ENCODE results near the gene ARNT2. TPM values are rescaled to one million over a fixed set of nuclear protein-coding genes. Genes with fewer than 3 reads are reported as not detected.
"Not testable (repeated sequence)": the region's sequence is repeated elsewhere in the genome, so short reads cannot be mapped to it uniquely, and the experiment has no call there.

Gene ARNT2
- total RNA-seq, 2 experiments from 2014 or later: 0.34 TPM; not detected in 1

DNA sequence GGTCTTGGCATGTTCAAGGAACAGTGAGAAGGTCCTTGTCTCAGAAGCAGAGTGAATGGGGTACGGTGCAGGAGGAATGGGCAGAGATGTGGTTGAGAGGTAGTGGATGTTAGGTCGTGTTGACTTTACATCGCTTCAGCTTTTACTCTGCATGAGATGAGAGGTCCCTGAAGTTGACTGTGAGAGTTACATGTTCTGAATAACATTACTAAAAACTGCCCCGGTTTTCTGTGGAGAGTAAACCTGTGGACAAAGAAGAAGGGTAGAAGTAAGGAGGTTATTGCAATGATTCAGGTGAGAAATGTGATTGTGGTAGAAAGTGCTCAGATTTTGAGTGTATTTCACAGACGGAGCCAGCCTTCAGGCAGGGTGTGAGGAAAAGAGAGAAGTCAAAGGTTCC is 105.6 kb downstream of the ARNT2 start:
- peaks cover 7% of the 10 kb centered on the region for H3K9me3 Mint-ChIP-seq
- ChIA-PET CTCF (interaction anchor here (1.0 kb wide), 1 partner anchor 10 kb away, joined by 3 read pairs; no protein-coding TSS in a partner anchor), POLR2A (no interaction called here)
- ATAC-seq: peak; percentile 72
- intact Hi-C loops (cut with micrococcal nuclease): no loop called here
- H3K4me3 Mint-ChIP-seq: no peak overlapping the region
- no peaks in the 10 kb centered on the region for H3K27me3 Mint-ChIP-seq
- no peaks in the 10 kb centered on the region for H3K36me3 Mint-ChIP-seq (ENCODE audit: low read depth)
- no peak for DNase-seq
- TF ChIP-seq, protein P1, sequence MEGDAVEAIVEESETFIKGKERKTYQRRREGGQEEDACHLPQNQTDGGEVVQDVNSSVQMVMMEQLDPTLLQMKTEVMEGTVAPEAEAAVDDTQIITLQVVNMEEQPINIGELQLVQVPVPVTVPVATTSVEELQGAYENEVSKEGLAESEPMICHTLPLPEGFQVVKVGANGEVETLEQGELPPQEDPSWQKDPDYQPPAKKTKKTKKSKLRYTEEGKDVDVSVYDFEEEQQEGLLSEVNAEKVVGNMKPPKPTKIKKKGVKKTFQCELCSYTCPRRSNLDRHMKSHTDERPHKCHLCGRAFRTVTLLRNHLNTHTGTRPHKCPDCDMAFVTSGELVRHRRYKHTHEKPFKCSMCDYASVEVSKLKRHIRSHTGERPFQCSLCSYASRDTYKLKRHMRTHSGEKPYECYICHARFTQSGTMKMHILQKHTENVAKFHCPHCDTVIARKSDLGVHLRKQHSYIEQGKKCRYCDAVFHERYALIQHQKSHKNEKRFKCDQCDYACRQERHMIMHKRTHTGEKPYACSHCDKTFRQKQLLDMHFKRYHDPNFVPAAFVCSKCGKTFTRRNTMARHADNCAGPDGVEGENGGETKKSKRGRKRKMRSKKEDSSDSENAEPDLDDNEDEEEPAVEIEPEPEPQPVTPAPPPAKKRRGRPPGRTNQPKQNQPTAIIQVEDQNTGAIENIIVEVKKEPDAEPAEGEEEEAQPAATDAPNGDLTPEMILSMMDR (IDR thresholded peaks at IDR 0.05): no peak
- H3K4me1 Mint-ChIP-seq (ENCODE audit: low read depth): peaks cover 9% of the 10 kb centered on the region
- H3K27ac Mint-ChIP-seq: peak overlapping the region; percentile 42

DNA sequence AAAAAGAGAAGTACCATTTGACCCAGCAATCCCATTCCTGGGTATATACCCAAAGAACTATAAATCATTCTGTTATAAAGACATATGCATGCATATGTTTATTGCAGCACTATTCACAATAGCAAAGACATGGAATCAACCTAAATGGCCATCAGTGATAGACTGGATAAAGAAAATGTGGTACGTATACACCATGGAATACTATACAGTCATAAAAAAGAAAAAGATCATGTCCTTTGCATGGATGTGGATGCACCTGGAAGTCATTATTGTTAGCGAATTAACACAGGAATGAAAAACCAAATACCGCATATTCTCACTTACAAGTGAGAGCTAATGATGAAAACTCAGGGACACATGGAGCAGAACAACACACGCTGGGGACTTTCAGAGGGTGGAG is 106.8 kb downstream of the ARNT2 start:
- H3K27ac Mint-ChIP-seq; ATAC-seq; H3K36me3 Mint-ChIP-seq (ENCODE audit: low read depth); H3K9me3 Mint-ChIP-seq; H3K27me3 Mint-ChIP-seq; H3K4me1 Mint-ChIP-seq (ENCODE audit: low read depth); CTCF ChIA-PET; H3K4me3 Mint-ChIP-seq; intact Hi-C loops (cut with micrococcal nuclease); POLR2A ChIA-PET; DNase-seq: not testable (repeated sequence)

DNA sequence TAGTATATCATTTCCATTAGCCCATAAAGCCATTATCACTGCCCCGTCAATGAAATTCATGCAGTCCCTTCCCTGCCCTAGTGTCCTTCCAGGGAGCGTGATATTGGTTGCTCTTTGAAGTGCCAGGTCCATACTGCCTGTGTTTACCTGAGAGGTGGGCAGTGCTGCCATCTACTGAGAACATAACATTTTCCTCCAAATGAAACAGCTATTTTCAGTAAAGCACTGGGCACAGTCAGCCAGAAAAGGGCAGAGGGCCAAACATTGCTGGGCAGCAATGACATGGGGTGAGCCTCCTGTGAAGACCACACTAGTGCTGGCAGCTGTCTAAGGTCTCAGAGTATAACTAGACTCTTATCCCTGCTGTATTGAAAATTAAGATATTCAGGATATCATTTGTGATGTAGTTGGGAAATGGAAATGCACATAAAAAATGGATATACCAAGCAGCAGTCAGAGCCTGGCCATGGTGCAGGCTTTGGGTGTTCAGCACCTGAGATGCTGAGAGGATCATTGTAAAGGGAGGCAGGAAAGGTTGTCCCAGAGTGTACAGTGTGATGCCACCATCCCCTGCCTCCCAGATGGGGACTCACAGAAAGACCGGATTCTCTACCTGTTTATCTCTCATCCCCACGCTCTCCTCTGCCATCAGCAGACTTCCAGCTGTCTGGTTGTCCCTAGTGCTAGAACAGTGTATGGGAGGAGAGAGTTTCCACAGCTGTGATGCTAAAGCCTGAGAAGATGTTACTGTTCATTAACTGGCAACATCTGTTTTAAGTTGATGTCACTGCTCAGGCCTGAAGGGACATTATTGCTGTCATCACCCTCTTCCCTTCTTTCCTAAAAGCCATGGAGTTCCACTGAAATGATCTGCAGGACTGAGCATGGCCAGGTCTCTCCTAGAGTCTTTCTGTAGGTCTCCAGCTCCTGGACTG is 108.8 kb downstream of the ARNT2 start:
- Mint-ChIP-seq H3K27me3 (no peaks in the 10 kb centered on the region), H3K36me3 (ENCODE audit: low read depth) (no peaks in the 10 kb centered on the region), H3K4me1 (ENCODE audit: low read depth) (peaks cover 9% of the 10 kb centered on the region), H3K27ac (no peak overlapping the region), H3K9me3 (peaks cover 7% of the 10 kb centered on the region), H3K4me3 (no peak overlapping the region)
- intact Hi-C loops (cut with micrococcal nuclease): no loop called here
- TF ChIP-seq, protein P1 (IDR thresholded peaks at IDR 0.05): no peak
- ChIA-PET POLR2A (no interaction called here), CTCF (interaction anchor here (1.1 kb wide), 1 partner anchor 264 kb away, joined by 4 read pairs; no protein-coding TSS in a partner anchor)
- ATAC-seq: no peak
- peak; percentile 5 for DNase-seq

DNA sequence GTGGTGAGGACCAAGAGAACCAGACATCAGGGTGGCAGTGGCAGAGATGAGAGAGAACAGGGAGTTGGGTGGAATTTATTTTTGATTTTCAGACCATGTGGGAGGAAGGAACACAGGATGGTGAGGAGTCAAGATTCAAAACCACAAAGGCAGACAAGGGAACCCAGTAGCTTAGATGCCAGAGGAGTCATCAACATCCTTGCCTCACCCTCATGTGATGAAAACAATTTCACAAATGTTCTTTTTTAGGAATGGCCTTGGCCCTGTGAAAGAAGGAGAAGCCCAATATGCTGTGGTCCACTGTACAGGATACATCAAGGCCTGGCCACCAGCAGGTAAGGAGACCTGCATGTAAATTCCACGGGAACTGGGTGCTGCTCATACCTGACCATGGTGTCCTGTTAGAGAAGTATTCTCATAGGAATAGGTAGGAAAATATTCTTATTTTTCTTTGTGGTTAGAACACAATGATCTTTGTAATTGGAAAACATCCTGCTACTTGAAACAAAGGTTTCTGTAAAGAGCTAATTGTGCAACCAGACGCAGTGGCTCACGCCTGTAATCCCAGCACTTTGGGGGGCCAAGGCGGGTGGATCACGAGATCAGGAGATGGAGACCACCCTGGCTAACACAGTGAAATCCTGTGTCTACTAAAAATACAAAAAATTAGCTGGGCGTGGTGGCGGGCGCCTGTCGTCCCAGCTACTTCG is 110.0 kb downstream of the ARNT2 start:
- intact Hi-C loops (cut with micrococcal nuclease): no loop called here
- ChIA-PET CTCF (no interaction called here), POLR2A (no interaction called here)
- H3K9me3 Mint-ChIP-seq: peaks cover 7% of the 10 kb centered on the region
- ATAC-seq (no peak), DNase-seq (no peak)
- no peaks in the 10 kb centered on the region for H3K27me3 Mint-ChIP-seq
- H3K27ac Mint-ChIP-seq: no peak overlapping the region
- no peaks in the 10 kb centered on the region for H3K36me3 Mint-ChIP-seq (ENCODE audit: low read depth)
- TF ChIP-seq, protein P1 (IDR thresholded peaks at IDR 0.05): no peak
- no peak overlapping the region for H3K4me3 Mint-ChIP-seq
- H3K4me1 Mint-ChIP-seq (ENCODE audit: low read depth): peaks cover 9% of the 10 kb centered on the region

DNA sequence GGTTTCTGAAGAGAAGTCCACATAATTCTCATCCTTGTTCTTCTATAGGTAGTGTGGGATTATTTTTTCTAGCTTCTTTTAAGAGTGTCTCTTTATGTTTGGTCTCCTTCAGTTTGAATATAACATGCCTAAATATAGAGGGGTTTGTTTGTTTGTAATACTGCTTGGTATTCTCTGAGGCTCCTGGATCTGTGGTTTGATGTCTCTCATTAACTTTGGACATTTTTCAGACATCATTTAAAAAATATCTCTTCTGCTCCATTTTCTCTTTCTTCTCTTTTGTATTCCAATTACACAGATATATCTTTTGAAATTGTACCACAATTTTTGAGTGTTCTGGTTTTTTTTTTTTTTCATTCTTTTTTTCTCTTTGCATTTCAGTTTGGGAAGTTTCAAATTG is 113.1 kb downstream of the ARNT2 start:
- no peak overlapping the region for H3K4me3 Mint-ChIP-seq
- H3K4me1 Mint-ChIP-seq (ENCODE audit: low read depth): no peaks in the 10 kb centered on the region
- no peaks in the 10 kb centered on the region for H3K9me3 Mint-ChIP-seq
- no peak for DNase-seq
- no peak for ATAC-seq
- TF ChIP-seq, protein P1 (IDR thresholded peaks at IDR 0.05): no peak
- H3K36me3 Mint-ChIP-seq (ENCODE audit: low read depth): no peaks in the 10 kb centered on the region
- POLR2A ChIA-PET: no interaction called here
- no peak overlapping the region for H3K27ac Mint-ChIP-seq
- peaks cover 2% of the 10 kb centered on the region for H3K27me3 Mint-ChIP-seq
- intact Hi-C loops (cut with micrococcal nuclease): no loop called here
- CTCF ChIA-PET: no interaction called here

Data from activated CD8-positive, alpha-beta T cell treated with anti-CD3 and anti-CD28 coated beads for 36 hours (primary cell).